Lower lobe of right lung (tissue), 2 donors: ENCODE data around the gene TNS4. TPM values are rescaled to one million over a fixed set of nuclear protein-coding genes. Genes with fewer than 3 reads are reported as not detected.

Source experiments
- ATAC-seq, 2 donors: fragments of 200-7000 bp; cut with Tn5 transposase; one replicate each; pipeline ENCODE4 v1.9.1; 2020 to 2022; ENCODE audit warnings: mild to moderate bottlenecking in 2 of 2, moderate library complexity in 2 of 2
- DNase-seq: peaks from one replicate; pipeline ENCODE4 v3.0.0-alpha.2; 2020
- H3K27ac ChIP-seq: fragments of 200-600 bp; one replicate; pipeline ENCODE4 v1.8.0; 2022
- H3K27me3 ChIP-seq: fragments of 200-600 bp; one replicate; pipeline ENCODE4 v1.8.0; 2022; ENCODE audit warnings: low read depth
- H3K36me3 ChIP-seq: fragments of 200-600 bp; one replicate; pipeline ENCODE4 v1.8.0; 2022; ENCODE audit warnings: mild to moderate bottlenecking
- H3K4me1 ChIP-seq: fragments of 200-600 bp; one replicate; pipeline ENCODE4 v1.8.0; 2022
- H3K4me3 ChIP-seq: fragments of 200-600 bp; one replicate; pipeline ENCODE4 v1.8.0; 2022; ENCODE audit warnings: mild to moderate bottlenecking
- H3K9me3 ChIP-seq: fragments of 200-600 bp; one replicate; pipeline ENCODE4 v1.8.0; 2022
- CTCF ChIP-seq: fragments of 200-600 bp; IDR thresholded peaks from one replicate; pipeline ENCODE4 v1.8.0; 2022; ENCODE audit warnings: antibody characterized with exemption, mild to moderate bottlenecking
- intact Hi-C: fragments of 100-400 bp; cut with DNase I; formaldehyde crosslinking; loops from one replicate; pipeline ENCODE4 v1.11.0; 2022
- long read RNA-seq: library from polyadenylated mRNA; unstranded; transcript quantifications from one replicate; pipeline ENCODE4 v2.0.0, GENCODE V29; 2021
- total RNA-seq: library from RNA; stranded (reverse); fragmentation: NEBNext Ultra II Directional; extraction: Animal tissue kit (Norgen Biotek cat#: 25700); gene quantifications from one replicate; pipeline ENCODE4 v1.2.1, GENCODE V29; 2021
- donor health status: DM: no; HTN: yes; CAD: no; lungs with severe emphysema.

Gene TNS4
- total RNA-seq, result 0.68 TPM
- long read RNA-seq, partial matches to known transcripts, result 1 of 4 reads
- long read RNA-seq, other reads (novel, unspliced or antisense), result 3 of 4 reads

GRCh38 chr17:40501499-40501911 is at the start of gene TNS4:
Gene TNS4 (minus strand): TSS chr17:40501623. CDS start chr17:40496425, 5,198 bp downstream.
- H3K36me3 ChIP-seq, result no peaks in the 10 kb centered on the region
- no peaks in the 10 kb centered on the region for H3K27me3 ChIP-seq
- H3K4me1 ChIP-seq, result peaks cover 29% of the 10 kb centered on the region
- intact Hi-C loops, result no loop called here
- ATAC-seq (peak; percentile 11 to 52), DNase-seq (no peak)
- no peaks in the 10 kb centered on the region for H3K9me3 ChIP-seq
- H3K4me3 ChIP-seq, result no peak within 1 kb of the TSS
- TF ChIP-seq CTCF, result no peak
- no peak within 1 kb of the TSS for H3K27ac ChIP-seq

- DNase-seq, result no peak
- peaks cover 86% of the 10 kb centered on the region for H3K4me1 ChIP-seq
- no peak for TF ChIP-seq CTCF
- H3K9me3 ChIP-seq, result no peaks in the 10 kb centered on the region
- no peak for ATAC-seq
- intact Hi-C loops, result no loop called here
- H3K36me3 ChIP-seq, result no peaks in the 10 kb centered on the region
- no peak overlapping the region for H3K4me3 ChIP-seq
- H3K27ac ChIP-seq, result peak overlapping the region; percentile 83
- no peaks in the 10 kb centered on the region for H3K27me3 ChIP-seq
Observed at GRCh38 chr17:40550608-40551007, 49.2 kb upstream of the TNS4 start.

DNA sequence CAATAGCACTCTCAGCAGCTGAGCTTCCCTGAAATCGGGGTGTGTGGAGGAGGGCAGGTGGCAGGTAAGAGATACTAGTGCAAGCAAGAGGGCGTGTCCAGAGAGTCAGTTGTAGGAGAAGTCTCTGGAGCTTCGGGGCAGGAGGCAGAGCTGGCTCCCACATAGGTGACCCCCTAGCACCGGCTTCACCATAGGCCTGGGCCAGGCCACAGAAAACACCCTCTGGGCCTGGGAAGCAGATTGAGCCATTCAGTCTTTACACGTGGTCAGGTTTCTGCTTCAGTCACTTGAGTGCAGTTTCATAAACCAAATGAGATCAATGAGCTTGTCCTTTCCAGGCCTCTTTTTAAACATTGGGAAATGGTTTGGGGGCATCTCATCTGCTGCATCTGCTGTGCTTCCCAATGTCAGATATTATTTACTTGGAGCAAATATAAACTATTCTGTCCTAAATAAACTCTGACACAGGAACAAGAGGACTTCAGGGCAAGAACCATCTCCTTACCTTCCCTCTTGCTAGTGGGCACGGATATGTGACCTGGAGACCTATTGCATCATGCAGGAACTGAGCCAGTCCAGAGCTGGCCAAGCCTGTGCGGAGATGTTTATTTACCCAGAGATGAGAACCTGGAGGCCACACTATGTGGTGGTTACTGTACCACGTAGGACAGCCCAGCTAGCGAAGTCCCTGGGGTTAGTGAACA is 47.7 kb upstream of the TNS4 start:
- peak; percentile 71 for DNase-seq
- H3K36me3 ChIP-seq, result no peaks in the 10 kb centered on the region
- no peaks in the 10 kb centered on the region for H3K9me3 ChIP-seq
- no peaks in the 10 kb centered on the region for H3K27me3 ChIP-seq
- no peak overlapping the region for H3K4me3 ChIP-seq
- peak overlapping the region; percentile 81 for H3K27ac ChIP-seq
- intact Hi-C loops, result no loop called here
- no peak for TF ChIP-seq CTCF
- ATAC-seq, result peak; percentile 67 to 70
- H3K4me1 ChIP-seq, result peaks cover 72% of the 10 kb centered on the region

GRCh38 chr17:40548491-40548981 is 47.1 kb upstream of the TNS4 start:
- Histone ChIP-seq H3K4me1 (peaks cover 72% of the 10 kb centered on the region), H3K9me3 (no peaks in the 10 kb centered on the region), H3K4me3 (no peak overlapping the region), H3K36me3 (no peaks in the 10 kb centered on the region), H3K27ac (peak overlapping the region; percentile 81), H3K27me3 (no peaks in the 10 kb centered on the region)
- DNase-seq, result no peak
- ATAC-seq, result no peak
- intact Hi-C loops, result no loop called here
- TF ChIP-seq CTCF, result no peak

DNA sequence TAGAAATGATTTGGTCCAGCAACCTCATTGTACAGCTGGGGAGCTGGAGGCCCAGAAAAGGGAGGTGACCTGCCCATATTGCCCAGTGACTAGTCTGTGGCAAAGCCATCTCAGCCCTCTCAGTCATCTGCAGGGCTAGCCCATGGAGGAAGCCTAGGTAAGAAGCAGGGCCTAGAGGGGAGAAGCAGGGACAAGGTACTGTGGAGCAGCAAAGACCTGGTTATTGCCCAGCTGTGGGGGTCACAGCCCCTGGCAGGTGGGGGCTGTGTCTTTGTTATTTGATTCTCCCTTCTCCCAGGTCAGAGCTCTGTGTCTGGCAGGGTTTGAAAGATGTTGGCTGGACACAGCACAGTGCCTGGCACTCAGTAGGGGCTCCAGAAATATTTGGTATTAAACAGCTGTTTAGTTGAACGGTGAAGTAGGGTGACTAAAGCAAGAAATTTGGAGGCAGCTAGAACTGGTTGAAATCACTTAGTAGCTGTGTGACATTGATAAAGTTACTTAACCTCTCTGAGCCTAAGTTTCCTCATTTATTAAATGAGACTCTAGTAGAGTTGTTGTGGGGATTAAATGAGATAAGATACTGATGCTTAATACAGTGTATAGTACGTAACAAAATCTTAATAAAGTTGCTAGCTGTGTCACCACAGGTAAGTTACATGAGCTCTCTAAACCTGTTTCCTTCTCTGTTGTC is 46.5 kb upstream of the TNS4 start:
- no peaks in the 10 kb centered on the region for H3K36me3 ChIP-seq
- H3K9me3 ChIP-seq, result no peaks in the 10 kb centered on the region
- no peak for DNase-seq
- H3K27me3 ChIP-seq, result no peaks in the 10 kb centered on the region
- H3K4me3 ChIP-seq, result no peak overlapping the region
- no peak for TF ChIP-seq CTCF
- H3K27ac ChIP-seq, result peak overlapping the region; percentile 81
- peaks cover 72% of the 10 kb centered on the region for H3K4me1 ChIP-seq
- no peak for ATAC-seq
- intact Hi-C loops, result no loop called here
